AG10803 (cell line): ENCODE results near the gene CDK5.

Experiments
- DNase-seq: peaks from one replicate; pipeline ENCODE4 v3.0.0; 2010; ENCODE audit warnings: low read depth
- H3K4me3 ChIP-seq: 2 replicates; pipeline ENCODE4 v1.5.1; 2011; ENCODE audit warnings: mild to moderate bottlenecking, low read length, control low read depth
- TF ChIP-seq, protein P1 (sequence below): conservative IDR thresholded peaks from 2 replicates; pipeline ENCODE4 v1.5.1; 2011; ENCODE audit warnings: mild to moderate bottlenecking, low read length, control low read depth, inconsistent platforms

CDK5 gene

DNA sequence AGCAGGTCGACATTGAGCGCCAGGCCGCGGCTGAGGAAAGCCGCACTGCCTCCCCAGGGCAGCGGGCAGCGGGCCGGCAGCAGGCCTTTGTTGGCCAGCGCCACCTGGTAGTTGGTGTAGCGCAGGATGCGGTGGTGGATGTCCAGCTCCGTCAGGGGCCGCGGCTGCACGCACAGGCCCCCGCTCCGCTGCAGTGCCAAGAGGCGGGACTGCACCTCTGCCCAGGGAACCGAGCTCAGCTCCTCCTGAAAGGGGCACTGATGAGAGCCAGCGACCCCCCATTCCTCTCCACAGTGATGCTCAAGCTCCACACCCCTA lies 38.6 kb downstream of the CDK5 start:
- TF ChIP-seq, protein P1, sequence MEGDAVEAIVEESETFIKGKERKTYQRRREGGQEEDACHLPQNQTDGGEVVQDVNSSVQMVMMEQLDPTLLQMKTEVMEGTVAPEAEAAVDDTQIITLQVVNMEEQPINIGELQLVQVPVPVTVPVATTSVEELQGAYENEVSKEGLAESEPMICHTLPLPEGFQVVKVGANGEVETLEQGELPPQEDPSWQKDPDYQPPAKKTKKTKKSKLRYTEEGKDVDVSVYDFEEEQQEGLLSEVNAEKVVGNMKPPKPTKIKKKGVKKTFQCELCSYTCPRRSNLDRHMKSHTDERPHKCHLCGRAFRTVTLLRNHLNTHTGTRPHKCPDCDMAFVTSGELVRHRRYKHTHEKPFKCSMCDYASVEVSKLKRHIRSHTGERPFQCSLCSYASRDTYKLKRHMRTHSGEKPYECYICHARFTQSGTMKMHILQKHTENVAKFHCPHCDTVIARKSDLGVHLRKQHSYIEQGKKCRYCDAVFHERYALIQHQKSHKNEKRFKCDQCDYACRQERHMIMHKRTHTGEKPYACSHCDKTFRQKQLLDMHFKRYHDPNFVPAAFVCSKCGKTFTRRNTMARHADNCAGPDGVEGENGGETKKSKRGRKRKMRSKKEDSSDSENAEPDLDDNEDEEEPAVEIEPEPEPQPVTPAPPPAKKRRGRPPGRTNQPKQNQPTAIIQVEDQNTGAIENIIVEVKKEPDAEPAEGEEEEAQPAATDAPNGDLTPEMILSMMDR, result no peak
- DNase-seq, result no peak
- no peak overlapping the region for H3K4me3 ChIP-seq

DNA sequence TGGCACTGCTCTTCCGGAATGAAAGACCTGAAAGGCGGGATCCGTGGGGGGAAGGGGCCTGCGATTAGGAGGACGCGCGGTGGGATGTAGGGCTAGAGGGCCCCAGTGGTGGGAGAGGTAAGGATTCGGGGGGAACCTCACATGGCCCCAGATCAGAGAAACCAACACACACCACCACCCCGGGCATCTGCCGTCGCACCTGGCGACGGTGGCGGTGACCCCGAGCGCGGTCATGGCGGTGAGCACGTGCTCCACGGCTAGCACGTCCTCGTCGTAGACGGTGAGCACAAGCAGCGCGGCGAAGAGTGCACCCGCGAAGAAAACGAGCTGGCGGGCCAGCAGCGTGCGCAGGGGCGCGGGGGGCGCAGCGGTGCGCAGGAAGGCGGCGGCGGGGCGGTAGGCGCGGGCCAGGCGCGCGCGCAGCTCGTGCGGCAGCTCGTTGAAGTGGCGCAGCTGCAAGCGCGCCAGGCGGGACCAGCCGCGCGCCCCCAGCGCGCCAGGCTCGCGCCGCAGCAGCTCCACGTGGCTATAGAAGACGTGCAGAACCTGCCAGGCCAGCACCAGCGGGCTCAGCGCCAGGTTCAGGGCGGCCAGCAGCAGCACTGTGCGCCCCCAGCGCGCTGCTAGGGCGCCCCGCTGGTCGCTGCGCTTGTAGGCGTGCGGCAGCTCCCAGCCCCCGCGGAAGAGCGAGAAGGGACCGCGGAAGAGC lies 39.1 kb downstream of the CDK5 start:
- 0 out of 2 replicates have a peak overlapping the region, but pooled peaks have one; percentile 7 for H3K4me3 ChIP-seq
- DNase-seq, result no peak
- TF ChIP-seq, protein P1, result no peak

DNA sequence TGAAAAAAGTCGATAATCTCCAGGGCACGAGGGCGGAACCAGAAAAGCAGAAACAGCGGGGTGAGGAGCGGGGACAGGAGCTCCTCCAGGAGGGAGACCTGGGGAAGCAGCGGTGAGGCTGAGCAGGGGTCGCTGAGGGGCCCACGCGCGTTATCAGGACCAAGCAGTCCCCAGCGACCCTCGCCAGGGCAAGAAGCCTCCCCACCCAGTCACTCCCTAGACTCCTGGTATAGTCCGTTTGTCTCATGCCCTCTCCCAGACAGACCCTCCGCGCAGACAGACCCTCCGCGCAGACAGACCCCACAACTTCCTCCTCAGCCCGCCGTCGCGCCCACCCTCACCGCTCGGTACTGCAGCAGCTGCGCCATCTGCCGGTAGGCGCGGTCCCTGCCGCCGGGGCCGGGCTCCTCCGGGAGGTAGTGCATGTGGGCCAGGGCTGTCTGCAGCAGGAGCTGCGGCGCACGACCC lies 39.7 kb downstream of the CDK5 start:
- peak overlapping the region; percentile 12; the same call in 1 of the 2 replicates for H3K4me3 ChIP-seq
- DNase-seq, result peak; percentile 23
- TF ChIP-seq, protein P1, result peak; percentile 71

DNA sequence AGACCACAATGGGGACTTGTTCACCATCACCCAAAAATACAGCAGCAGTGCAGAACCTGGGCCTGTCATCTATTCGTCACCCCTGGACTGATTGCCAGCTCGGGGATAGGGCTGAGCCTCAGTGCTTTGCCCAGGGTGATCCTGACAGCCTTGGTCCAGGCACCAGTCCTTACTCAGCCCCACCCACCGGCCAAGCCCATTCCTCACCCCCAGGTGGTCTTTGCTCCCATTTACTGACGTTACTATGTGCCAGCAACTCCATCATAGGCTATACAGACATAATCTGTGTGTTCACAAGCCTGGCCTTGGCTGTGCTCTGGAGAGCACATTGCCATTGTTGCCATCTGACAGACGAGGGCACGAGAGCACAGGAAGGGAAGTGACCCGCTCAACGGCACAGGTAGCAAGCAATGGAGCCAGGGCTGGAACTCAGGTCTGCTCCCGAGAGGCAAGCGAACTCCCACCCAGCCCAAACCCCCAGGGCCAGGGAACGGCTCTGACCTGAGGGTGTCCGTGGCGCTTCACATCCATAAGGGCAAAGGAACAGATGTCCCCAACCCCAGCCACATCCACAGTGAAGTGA lies 40.2 kb downstream of the CDK5 start:
- TF ChIP-seq, protein P1, result no peak
- no peak overlapping the region for H3K4me3 ChIP-seq
- no peak for DNase-seq

DNA sequence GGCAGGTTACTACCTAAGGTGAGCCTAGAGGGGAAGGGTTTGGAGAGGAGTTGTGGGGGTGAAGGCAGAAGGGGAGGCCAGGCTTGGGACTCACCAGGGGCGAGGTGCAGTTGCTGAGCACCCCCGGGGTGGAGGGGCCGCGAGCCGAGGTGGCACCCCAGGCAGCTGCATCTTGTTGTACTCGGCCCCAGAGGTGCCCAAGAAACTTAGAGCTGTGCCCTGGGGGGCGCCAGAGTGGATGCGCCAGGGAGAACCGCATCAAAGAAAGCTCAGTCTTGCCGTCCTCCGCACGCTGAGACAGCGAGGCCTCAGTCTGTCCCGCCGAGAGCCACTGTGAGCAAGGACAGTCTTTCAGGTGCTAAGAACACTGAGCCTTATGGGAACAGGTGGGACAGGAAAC lies 40.8 kb downstream of the CDK5 start:
- no peak overlapping the region for H3K4me3 ChIP-seq
- TF ChIP-seq, protein P1, result no peak
- no peak for DNase-seq

DNA sequence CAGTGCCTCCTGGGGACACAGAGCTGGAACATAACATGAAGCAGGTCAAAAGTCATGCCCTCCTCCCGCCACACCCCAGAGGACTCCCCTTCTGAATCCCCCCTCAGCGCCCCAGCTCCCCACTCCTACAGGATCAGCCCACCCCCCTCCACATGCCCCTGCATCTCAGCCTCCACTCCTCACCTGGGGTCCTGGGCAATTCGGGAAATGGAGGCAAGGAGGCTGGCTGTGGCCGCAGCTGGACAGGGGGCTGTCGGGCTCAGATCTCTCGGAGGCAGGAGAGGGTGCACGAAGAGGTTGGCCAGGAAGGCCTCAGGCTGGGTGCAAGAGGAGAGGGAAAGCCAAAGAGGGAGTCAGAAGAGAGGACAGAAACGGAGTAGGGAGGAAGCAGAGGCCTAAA lies 41.2 kb downstream of the CDK5 start:
- H3K4me3 ChIP-seq, result no peak overlapping the region
- TF ChIP-seq, protein P1, result no peak
- no peak for DNase-seq

DNA sequence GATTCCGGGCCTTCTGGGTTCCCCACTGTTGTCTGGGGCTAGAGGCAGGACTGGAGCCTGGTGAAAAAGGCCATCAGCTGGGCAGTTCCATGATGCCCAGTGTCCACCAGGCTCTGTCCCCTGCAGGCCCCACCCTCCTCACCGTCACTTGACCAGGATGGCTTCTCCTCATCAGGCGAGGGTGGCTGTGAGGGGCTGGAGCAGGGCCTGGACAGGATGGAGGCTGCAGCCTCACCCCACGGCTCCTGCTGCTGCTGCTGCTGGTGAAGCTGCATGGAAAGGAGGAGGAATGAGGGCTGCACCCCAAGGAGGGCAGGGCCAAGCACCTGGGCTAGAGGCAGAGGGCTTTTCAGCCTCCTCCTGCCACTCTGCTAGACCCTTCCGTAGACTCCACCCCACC lies 41.7 kb downstream of the CDK5 start:
- DNase-seq, result no peak
- H3K4me3 ChIP-seq, result no peak overlapping the region
- TF ChIP-seq, protein P1, result no peak
